ENCODE measurements around the gene TCF4. TPM values are rescaled to one million over a fixed set of nuclear protein-coding genes. Genes with fewer than 3 reads are reported as not detected.

The TCF4 gene
- total RNA-seq, 1 experiment from 2014 or later = 0.42 TPM

DNA sequence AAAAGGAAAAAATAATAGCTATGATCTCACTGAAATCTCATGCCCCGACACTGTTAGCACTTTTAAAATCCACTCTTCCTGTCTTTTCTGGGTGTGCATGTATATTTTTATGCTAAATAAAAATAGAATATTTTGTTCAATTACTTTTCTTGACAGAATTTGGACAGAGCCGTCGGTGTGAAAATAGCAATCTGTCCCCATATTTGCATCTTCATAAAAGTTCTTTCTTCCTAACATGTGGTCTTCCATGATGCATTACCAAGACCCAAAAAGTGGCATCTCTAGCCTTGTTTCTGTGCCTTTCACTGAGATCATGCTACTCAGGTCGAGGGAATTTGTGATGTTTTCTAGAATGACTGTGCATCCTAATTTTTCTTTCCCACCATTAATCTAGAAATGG is 329.9 kb downstream of the TCF4 start:
- POLR2A ChIA-PET = no interaction called here
- H3K4me1 ChIP-seq (ENCODE audit: control insufficient read depth in 1 of 2, insufficient read depth in 2 of 2, low read length in 2 of 2) = no peaks in the 10 kb centered on the region

More for the DNA sequence above, 329.9 kb downstream of the TCF4 start:
- DNase-seq (ENCODE audit: low read depth, low spot score) (no peak), ATAC-seq (no peak)
- RAD21 ChIA-PET (ENCODE audit: low non-redundant PET in 1 of 2, low total read pairs in 2 of 2, uncharacterized antibody in 2 of 2, unreplicated experiment in 2 of 2) = no interaction called here
- Histone ChIP-seq H3K9me2 (ENCODE audit: insufficient read depth) (no peaks in the 10 kb centered on the region), H3K27ac (ENCODE audit: low read depth, low read length) (no peak overlapping the region), H3K9ac (ENCODE audit: low read length) (no peak overlapping the region), H3K9me3 (ENCODE audit: control insufficient read depth in 1 of 2, insufficient read depth in 1 of 2, low read depth in 1 of 2, low read length in 2 of 2) (no peaks in the 10 kb centered on the region), H2AFZ (ENCODE audit: low read depth, low read length, poor library complexity, severe bottlenecking) (no peak overlapping the region), H3K4me2 (ENCODE audit: low read length) (no peak overlapping the region), H3K36me3 (ENCODE audit: control insufficient read depth in 1 of 2, insufficient read depth in 2 of 2, low read length in 2 of 2) (no peaks in the 10 kb centered on the region), H3K27me3 (ENCODE audit: insufficient read depth, low read length) (no peaks in the 10 kb centered on the region; the same call in 1 of the 2 replicates), H4K20me1 (ENCODE audit: insufficient read depth) (no peaks in the 10 kb centered on the region; the same call in 1 of the 2 replicates), H3K4me3 (replicated peaks in 1 of 2; ENCODE audit: low read depth in 1 of 2, low read length in 2 of 2) (no peak overlapping the region), H3K79me2 (ENCODE audit: insufficient read depth, low read length) (no peaks in the 10 kb centered on the region)
- CTCF ChIA-PET = no interaction called here
- intact Hi-C loops (cut with micrococcal nuclease) = no loop called here
- no TSS peak for BruUV-seq (replicated peaks)
- no peak for TF ChIP-seq CEBPB (IDR thresholded peaks at IDR 0.05; ENCODE audit: low read depth)
- TF ChIP-seq POLR2AphosphoS5 (IDR thresholded peaks at IDR 0.05; ENCODE audit: low read depth, low read length) = no peak
- TF ChIP-seq FOSL1 (IDR thresholded peaks at IDR 0.05; ENCODE audit: low read depth) = no peak
- TF ChIP-seq, protein P1, sequence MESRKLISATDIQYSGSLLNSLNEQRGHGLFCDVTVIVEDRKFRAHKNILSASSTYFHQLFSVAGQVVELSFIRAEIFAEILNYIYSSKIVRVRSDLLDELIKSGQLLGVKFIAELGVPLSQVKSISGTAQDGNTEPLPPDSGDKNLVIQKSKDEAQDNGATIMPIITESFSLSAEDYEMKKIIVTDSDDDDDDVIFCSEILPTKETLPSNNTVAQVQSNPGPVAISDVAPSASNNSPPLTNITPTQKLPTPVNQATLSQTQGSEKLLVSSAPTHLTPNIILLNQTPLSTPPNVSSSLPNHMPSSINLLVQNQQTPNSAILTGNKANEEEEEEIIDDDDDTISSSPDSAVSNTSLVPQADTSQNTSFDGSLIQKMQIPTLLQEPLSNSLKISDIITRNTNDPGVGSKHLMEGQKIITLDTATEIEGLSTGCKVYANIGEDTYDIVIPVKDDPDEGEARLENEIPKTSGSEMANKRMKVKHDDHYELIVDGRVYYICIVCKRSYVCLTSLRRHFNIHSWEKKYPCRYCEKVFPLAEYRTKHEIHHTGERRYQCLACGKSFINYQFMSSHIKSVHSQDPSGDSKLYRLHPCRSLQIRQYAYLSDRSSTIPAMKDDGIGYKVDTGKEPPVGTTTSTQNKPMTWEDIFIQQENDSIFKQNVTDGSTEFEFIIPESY (IDR thresholded peaks at IDR 0.05; ENCODE audit: extremely low read depth, insufficient replicate concordance, low read length) = no peak
- TF ChIP-seq SIN3A (IDR thresholded peaks at IDR 0.05; ENCODE audit: low read depth) = no peak
- no peak for TF ChIP-seq CBX3 (IDR thresholded peaks at IDR 0.05; ENCODE audit: low read depth)
- TF ChIP-seq, protein P2, sequence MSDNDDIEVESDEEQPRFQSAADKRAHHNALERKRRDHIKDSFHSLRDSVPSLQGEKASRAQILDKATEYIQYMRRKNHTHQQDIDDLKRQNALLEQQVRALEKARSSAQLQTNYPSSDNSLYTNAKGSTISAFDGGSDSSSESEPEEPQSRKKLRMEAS (IDR thresholded peaks at IDR 0.05) = no peak
- no peak for TF ChIP-seq JUND (IDR thresholded peaks at IDR 0.05)
- TF ChIP-seq, protein P3, sequence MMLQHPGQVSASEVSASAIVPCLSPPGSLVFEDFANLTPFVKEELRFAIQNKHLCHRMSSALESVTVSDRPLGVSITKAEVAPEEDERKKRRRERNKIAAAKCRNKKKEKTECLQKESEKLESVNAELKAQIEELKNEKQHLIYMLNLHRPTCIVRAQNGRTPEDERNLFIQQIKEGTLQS (IDR thresholded peaks at IDR 0.05) = no peak
- TF ChIP-seq RAD21 (IDR thresholded peaks at IDR 0.05; ENCODE audit: low read depth) = no peak
- TF ChIP-seq POLR2A (IDR thresholded peaks at IDR 0.05; ENCODE audit: borderline replicate concordance, extremely low read depth, insufficient read depth, insufficient read length) = no peak
- TF ChIP-seq, protein P4, sequence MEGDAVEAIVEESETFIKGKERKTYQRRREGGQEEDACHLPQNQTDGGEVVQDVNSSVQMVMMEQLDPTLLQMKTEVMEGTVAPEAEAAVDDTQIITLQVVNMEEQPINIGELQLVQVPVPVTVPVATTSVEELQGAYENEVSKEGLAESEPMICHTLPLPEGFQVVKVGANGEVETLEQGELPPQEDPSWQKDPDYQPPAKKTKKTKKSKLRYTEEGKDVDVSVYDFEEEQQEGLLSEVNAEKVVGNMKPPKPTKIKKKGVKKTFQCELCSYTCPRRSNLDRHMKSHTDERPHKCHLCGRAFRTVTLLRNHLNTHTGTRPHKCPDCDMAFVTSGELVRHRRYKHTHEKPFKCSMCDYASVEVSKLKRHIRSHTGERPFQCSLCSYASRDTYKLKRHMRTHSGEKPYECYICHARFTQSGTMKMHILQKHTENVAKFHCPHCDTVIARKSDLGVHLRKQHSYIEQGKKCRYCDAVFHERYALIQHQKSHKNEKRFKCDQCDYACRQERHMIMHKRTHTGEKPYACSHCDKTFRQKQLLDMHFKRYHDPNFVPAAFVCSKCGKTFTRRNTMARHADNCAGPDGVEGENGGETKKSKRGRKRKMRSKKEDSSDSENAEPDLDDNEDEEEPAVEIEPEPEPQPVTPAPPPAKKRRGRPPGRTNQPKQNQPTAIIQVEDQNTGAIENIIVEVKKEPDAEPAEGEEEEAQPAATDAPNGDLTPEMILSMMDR (IDR thresholded peaks at IDR 0.05 in 2 of 3, conservative IDR thresholded peaks at IDR 0.05 in 1 of 3; ENCODE audit: borderline replicate concordance in 1 of 3, insufficient read depth in 1 of 3, low read depth in 2 of 3, low read length in 2 of 3) = no peak
- no peak for TF ChIP-seq EGR1 (IDR thresholded peaks at IDR 0.05; ENCODE audit: low read depth)
- TF ChIP-seq YY1 (IDR thresholded peaks at IDR 0.05; ENCODE audit: extremely low read depth, insufficient replicate concordance, low read depth, low read length) = no peak
- no peak for TF ChIP-seq ZFX (IDR thresholded peaks at IDR 0.05)
- TF ChIP-seq TCF7L2 (IDR thresholded peaks at IDR 0.05; ENCODE audit: borderline replicate concordance, extremely low read depth, insufficient read depth, insufficient read length) = no peak
